MV-4-11 (cell line): ENCODE results near the gene LY6G6F.
A peak's percentile ranks its signal among the peaks of the same experiment; 100 is the strongest.

ENCODE experiments used
- DNase-seq: peaks from one replicate; lab custom pipeline; 2025; lab: John Stamatoyannopoulos, UW

Gene LY6G6F, protein sequence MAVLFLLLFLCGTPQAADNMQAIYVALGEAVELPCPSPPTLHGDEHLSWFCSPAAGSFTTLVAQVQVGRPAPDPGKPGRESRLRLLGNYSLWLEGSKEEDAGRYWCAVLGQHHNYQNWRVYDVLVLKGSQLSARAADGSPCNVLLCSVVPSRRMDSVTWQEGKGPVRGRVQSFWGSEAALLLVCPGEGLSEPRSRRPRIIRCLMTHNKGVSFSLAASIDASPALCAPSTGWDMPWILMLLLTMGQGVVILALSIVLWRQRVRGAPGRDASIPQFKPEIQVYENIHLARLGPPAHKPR

DNA sequence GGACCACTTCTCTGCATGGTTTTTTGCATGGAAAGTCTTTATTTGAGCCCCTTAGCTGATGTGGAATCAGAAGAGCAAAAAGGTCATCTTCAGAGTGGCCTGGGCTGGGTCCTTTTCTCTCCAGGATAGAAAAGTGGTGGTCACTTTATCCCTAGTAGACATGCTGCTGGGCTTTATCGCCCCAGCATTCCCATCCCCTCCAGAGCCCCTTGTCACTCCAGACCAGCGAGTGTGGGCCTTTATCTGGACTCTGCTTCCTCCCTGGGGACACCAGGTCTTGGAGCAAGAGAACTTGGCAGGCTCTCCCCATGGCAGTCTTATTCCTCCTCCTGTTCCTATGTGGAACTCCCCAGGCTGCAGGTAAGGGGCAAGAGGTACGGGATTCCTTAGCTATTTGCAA is at the start of gene LY6G6F:
LY6G6F (plus strand) TSS at position 268 of the 400 bp plus-strand sequence; CDS start at position 309, 41 bp downstream.
- DNase-seq = no peak

DNA sequence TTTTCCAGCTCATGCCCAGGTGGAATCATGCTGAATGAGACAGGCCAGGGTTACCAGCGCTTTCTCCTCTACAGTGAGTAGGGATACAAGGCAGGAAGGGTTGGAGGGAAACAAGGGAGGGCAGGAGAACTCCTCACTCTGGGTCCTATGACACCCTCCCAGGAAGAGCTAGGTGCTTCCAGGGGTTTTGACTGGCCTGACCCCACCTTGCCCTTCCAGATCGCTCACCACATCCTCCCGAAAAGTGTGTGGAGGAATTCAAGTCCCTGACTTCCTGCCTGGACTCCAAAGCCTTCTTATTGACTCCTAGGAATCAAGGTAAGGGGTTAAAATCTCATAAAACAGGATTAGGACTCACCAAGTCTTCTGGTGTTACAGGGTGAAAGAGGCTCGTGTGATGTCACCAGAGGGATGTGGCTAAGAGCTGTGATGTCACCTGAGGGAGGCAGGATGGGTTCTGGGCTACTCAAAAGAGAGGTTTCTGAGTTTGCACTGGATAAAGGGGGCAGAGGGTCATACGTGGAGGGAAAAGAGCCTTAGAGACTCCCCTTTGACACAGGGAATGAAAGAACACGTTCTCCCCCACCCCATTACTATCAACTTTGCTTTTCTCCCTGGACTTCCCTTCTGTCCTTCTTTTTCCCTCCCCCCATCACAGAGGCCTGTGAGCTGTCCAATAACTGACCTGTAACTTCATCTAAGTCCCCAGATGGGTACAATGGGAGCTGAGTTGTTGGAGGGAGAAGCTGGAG is 49.1 kb upstream of the LY6G6F start:
- DNase-seq = no peak

DNA sequence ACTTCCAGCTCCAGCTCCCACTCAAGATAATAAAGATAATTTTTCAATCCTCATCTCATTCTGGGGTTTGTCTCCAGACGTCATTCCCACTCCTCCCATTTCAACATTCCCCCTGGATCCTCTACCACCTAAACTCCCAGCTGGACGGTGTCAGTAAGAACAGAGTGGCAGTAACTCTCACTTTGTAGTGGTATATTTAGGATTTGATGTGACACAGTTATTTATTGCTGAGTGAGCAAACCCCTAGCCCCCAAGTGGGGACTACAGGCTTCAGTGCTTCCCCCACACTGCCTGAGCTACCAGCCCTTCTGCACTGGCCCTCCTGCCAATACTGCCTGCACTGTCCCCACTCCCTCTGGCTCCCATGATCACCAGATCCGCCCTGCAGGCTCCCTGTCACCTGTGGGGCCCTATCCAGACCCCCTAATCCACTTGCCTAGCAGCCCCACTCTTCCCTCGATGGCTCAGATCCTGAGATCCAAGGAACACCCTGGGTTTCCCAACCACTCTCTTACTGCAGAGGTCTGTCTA is 48.4 kb upstream of the LY6G6F start:
- DNase-seq = no peak

DNA sequence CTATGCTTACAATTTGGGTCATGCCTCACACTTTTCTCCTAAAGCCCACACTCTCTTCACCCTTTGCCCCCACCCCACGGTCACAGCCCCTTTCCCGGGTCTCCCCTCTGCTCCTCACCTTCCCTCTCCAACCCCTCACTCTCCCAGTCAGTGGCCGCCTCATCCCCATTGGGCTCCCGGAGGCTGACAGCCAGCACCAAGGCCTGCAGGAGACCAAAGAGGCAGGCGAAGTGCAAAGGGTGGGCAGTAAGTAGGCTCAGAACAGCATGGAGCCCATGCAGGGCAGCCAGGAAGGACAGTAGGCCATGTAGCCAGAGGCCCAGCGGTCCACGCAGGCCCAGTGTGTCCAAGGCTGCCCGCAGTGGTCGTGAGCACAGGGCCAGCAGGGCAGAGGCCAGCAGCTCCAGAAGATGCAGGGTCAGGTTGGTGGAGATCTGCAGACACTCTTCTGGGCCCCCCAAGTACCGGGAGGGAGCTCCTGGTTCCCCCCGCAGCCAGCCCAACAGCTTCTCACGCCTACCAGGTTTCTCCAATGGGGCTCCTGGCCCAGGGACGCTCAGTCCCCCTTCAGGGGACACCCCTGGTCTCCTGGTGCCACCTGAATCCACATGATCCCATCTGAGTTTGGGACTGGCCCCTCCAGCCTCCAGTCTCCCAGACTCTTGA is 47.5 kb upstream of the LY6G6F start:
- no peak for DNase-seq

DNA sequence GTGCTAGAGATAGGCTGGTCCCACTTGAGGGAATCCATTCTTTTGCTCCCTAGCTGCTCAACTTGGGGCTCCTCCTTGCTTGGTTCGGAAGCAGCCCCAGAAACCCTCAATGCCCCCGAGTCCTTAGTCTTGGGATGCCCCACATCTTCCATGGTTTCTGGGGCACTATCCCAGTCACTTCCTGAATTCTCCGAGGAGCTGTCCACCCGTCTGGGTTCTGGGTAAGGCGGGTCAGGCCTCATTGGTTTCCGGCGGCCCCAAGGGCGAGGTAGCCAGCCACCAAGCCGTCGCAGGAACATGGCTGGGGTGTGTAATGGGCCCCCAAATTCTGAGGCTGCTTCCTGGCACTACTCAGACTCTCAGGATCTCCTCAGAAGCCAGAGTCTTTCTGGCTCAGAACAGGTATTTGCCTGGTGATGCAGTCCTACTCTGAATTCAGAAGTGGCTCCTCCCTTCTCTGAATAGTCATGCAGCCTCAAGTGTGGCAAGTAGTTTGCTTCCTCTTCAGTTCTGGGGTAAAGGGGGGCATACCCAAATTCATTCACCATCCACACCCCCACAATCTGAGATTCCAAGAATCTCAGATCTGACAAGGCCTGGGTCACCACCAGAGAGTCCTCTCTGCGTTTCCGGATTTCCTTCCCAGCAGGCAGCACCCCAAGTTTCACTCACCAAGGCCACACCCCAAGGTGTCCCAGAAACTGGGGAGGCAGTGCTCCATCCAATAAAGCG is 46.9 kb upstream of the LY6G6F start:
- DNase-seq = peak; percentile 7

DNA sequence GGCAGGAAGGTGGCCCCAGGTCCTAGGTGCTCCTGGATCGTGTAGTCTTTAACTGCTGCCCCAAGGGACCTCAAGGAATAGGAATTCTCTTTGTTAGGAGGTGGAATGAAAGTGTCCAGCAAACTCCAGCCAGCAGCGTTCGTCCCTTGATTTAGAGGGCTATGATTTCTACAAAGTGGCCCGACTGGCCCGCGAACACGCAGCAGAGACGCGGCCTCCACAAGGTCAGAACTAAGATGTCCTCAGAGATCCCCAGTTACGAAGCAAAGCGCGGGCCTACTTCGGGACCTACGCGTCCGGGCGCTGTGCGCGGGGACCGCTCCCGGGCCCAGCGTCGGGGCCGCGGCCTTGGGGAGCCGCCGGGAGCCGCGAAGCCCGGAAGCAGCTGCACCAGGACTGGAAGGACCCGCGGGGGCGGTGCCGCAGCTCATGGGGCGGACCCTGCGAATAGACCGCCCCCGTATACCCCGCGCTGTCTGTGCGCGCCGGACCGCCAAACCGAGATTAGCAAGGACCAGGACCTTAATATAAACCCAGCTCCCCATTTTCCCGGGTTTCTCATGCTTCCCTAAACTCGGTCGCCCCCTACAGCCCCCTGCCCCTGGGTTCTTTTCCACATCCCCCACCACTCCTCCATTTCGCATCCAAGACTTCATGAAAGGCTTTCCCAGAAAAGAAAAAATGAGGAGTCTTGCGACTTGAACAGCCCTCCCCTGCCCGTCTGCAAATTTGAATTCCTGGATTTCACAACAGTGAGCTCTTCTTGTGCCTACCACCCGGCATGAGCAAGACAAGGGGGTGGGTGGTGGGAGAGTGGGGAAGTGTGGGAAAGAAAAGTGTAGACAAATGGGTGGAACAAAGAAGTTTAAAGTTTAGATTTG is 46.0 kb upstream of the LY6G6F start, which contains the start of gene C6orf47:
C6orf47 (minus strand) TSS at position 398 of the 881 bp plus-strand sequence. CDS start 831 bp downstream, outside the sequence.
- peak; percentile 79 for DNase-seq

DNA sequence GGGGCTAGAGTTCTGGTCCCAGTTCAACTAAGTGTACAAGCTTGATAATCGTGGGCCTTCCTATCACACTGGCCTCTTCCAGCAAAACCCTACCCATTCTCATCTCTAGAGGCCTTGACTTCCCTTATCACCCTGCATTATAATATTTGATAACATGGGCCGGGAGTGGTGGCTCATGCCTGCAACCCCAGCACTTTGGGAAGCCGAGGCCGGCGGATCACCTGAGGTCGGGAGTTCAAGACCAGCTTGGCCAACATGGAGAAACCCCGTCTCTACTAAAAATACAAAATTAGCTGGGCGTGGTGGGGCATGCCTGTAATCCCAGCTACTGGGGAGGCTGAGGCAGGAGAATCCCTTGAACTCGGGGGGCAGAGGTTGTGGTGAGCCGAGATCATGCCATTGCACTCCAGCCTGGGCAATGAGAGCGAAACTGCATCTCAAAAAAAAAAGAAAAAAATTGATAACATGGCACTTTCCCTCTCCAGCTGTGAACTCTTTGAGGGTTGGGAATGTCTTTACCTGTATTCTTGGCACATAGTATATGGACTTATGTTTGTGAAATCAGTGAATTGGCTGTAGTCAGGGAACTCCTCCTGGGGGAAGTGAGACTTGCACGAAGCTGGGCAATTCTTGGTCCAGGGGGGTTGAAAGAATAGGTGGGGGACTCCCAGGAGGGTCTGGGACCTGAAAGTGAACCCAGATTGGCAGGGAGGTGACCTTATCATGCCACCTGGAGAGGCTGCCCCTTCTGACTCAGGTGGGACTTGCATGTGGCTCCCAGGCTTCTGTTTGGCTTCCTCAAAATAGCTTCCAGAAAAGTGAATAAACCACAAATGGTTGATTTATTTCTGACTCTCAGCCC is 45.2 kb upstream of the LY6G6F start:
- DNase-seq = peak; percentile 22

DNA sequence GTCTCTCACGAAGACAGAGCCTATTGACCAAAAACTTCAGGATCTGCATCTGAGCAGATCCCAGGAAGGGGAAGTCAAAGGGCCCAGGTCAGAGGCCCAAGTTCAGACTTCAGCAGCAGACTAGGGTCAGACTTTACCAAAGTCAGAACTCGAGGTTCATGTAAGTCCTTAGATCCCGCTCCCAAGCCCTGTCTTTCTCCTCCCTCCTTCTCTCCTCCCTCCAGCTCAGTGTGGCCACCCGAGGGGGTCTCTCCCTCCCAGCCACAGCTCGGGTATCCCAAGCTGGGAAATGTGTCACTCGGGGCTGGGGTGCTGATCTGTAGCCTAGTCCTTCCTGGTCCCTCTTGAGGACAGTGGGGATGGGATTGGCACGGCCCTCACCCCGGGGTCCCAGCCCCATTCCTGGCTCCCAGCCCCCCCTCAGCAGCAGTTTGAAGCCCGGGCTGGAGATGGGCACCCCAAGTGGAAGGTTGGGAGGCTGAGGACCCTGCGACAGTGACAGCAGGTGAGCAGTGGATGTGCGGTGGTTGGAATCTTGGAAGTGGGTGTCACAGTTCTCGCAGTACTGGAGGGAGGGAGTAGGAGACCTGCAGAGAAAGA is 44.4 kb upstream of the LY6G6F start:
- DNase-seq = no peak

DNA sequence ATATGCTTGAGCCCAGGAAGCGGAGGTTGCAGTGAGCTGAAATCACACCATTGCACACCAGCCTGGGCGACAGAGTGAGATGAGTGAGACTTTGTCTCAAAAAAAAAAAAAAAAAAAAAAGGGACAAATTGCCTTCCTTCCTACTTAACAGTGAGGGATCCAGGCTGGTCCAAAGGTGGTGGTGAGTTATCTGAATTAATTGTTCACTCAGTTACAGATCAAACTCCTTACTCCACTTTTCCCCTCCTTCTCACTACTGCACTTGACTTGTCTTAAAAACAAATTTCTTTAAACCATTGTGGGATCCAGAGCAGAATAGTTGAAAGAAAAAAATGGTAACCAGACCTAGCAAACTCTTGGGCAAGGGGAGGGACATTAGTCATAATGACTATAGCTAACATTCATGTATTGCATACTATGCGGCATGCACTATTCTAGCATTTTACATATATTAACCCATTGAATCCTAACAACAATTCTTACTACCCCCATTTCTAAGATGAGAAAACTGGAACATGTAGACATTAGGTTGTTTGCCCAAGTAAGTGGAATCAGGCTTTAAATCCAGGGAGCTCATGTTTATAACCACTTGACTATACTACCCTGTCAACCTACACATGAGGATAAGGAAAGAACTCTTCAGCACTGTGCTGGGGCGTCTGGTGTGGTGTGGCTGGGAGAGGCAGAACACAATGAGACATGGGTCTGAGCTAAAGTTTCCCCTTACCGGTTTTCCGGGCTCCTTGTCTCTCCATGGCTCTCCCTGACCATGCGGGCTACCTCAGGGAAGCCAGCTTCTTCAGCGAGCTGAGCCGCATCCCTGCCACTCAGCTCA is 43.3 kb upstream of the LY6G6F start:
- DNase-seq = peak; percentile 10

DNA sequence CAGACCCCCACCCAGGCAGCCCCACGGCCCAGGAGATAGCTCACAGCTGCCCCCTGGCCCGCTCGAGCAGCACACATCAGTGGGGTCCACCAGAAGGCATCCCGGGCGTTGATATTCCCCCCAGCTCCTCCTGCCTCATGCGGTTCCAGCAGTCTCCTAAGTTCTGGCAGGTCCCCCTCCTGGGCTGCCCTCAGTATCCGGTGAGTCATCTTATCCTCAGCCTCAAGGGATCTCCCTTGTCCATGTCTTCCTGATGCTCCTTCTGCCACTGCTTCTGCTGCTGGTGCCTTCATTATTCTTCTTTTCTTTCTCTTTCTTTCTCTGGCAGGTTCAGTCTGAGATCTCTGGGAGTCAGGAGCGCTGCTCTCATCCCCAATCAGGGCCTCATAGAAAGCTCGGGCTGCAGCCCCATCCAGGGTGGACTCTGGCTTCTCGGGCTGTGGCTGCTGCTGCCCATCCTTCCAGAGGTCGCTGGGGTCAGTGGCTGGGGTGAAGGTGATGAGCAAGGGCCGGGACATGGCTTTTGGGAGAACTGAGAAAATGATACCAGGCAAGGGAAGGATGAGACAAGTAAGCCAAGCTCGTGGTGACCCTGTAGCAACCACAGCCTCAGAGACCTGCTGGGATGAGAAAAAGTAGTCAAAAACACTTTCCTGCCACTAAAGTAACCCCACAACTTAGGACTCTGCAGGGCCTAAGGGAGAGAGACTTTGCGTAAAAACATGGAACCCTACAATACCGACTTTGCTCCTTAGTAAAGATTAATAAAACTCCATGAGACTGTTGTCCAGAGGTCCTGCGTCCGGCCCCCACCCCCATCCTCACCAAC is 42.5 kb upstream of the LY6G6F start:
- DNase-seq = peak; percentile 48

DNA sequence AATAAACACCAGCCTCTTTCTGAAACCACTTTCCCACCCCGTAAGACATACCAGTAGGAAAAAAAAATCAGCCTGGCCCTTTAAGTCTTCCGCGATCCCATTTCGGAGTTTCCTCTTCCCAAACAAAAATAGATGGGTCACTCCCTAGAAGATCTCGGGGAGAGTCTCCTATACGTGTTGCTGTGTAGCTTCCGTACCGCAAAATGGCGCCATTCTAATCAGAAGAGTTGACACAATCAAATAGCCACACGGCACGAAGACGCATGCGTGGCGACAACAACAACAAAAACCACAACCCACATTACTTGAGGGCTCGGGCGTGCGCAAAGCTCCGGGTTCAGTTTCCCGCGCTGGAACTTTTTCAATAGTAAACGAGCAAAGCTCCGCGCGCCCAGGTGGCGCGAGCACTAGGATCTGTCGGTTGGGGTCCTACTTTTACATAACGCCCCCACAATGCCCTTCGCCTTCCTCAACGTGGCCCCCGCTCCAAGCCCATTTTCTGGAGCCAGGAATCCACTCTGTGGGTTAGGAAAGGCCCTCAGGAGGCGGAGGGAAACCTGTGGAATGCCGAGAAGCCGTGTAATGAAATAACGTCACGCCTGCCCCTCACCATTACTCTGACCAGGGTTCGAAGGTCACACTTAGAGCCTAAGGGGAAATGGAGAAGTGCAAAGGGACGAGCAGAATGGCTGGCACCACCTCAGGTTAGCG is 41.7 kb upstream of the LY6G6F start, which contains the start of gene GPANK1:
GPANK1 (minus strand) TSS at position 208 of the 711 bp plus-strand sequence. CDS start 519 bp downstream, outside the sequence.
- DNase-seq = peak; percentile 98

DNA sequence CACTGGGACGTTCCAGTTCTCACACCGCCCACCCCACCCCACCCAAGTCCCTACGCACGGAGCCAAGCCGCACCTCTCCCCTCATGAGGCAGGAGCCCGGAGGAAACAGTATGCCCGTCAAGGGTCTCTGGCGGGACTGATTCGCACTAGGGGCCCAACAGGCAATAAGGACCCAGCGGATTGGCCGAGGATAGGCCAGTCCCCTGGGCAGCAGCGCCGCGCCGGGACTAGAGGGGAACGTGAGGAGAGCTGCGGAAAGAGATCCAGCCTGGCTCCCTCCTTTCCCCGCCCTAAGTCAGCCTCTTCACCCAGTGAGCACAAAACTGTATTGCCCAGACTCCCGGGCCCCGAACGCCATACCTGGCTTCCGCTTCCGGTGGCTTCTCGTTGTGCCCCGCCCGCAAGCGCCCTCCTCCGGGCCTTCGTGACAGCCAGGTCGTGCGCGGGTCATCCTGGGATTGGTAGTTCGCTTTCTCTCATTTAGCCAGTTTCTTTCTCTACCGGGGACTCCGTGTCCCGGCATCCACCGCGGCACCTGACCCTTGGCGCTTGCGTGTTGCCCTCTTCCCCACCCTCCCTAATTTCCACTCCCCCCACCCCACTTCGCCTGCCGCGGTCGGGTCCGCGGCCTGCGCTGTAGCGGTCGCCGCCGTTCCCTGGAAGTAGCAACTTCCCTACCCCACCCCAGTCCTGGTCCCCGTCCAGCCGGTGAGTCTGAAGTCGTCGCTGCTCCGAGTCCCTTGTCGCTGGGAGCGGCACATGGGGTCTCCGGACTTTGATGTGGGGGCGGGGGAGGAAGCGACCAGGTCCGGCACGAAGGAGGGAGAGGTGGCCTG is 40.9 kb upstream of the LY6G6F start, which contains the start of gene CSNK2B:
CSNK2B (plus strand) TSS at position 580 of the 836 bp plus-strand sequence. CDS start 752 bp downstream, outside the sequence.
- DNase-seq = peak; percentile 98

DNA sequence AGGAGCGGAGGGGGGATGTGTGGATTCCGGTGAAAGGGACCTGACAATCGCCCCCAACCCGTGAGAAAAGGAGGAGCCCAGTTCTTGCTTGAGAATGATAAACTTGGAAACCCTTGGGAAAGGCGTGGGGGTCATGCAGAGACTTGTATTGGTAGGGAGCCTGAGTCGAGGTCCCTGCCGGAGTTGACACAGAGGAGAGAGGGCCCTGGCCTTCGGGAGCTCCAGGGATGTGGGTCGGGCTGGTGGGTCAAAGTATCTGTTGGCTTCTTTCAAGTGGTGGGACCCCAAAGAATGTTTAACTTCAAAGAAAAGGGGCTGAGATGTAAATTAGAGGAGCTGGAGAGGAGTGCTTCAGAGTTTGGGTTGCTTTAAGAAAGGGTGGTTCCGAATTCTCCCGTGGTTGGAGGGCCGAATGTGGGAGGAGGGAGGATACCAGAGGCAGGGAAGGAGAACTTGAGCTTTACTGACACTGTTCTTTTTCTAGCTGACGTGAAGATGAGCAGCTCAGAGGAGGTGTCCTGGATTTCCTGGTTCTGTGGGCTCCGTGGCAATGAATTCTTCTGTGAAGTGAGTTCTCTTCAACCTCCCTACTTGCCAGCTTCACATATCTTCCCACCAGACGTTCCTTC is 40.2 kb upstream of the LY6G6F start:
- no peak for DNase-seq

DNA sequence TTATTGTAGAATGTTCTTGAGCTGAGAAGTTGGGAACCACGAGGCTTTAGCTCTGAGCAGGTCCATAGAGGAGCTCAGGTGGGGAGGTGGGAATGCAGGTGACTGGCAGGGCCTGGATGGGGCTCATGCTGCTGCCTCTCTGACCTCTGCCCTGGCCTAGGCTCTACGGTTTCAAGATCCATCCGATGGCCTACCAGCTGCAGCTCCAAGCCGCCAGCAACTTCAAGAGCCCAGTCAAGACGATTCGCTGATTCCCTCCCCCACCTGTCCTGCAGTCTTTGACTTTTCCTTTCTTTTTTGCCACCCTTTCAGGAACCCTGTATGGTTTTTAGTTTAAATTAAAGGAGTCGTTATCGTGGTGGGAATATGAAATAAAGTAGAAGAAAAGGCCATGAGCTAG is 37.0 kb upstream of the LY6G6F start, which contains the start of gene LY6G5B:
LY6G5B (plus strand) TSS at position 301 of the 400 bp plus-strand sequence. CDS start 975 bp downstream, outside the sequence.
- DNase-seq = no peak

DNA sequence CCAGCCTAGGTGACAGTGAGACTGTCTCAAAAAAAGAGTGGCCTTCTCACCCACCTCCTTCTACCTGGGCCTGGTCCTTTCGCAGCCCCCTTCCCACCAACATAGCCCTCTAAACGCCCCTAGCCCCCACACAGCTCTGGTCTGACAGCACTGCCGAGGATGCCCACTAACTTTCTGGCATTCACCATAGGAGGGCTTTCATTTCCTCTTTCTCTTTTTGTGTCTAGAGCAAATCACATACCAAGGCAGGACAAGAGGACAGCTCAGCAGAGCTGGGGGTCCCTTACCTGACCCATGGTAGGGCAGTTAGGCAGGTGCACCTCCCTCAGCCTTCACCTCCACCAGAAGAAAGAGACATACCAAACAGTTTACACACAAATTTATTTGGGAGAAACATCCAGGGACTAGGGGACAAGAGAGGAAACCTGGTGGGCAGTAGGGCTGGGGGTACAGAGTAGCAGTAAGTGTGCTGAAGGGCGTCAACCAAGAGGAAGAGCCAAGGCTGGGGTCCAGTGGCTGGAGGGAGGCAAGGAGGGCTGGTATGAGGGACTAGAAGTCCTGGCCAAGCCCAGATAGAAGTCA is 30.3 kb upstream of the LY6G6F start:
- DNase-seq = peak; percentile 38
